WTC11 (cell line): ENCODE data around the gene P2RY12. TPM values are rescaled to one million over a fixed set of nuclear protein-coding genes. Genes with fewer than 3 reads are reported as not detected.

Experiments
- ATAC-seq: fragments of 200-7000 bp; cut with Tn5 transposase; 2 replicates; pipeline ENCODE4 v1.10.0; 2021; ENCODE audit warnings: mild to moderate bottlenecking, moderate library complexity
- CTCF ChIA-PET: fragments of 300-600 bp; sonication (Branson Sonifier 250); formaldehyde crosslinking; loops from one replicate; lab custom pipeline; 2021; ENCODE audit warnings: antibody characterized with exemption; lab: Charles Lee
- POLR2A ChIA-PET: fragments of 350-600 bp; sonication (Branson Sonifier 250); formaldehyde crosslinking; loops from one replicate; lab custom pipeline; 2021; ENCODE audit warnings: antibody characterized with exemption; lab: Charles Lee
- DNase-seq: peaks from one replicate; pipeline ENCODE4 v3.0.0; 2021; ENCODE audit warnings: low spot score
- H3K27ac Mint-ChIP-seq: 2 replicates; pipeline ENCODE4 v1.8.0; 2021; ENCODE audit warnings: mixed read lengths
- H3K27me3 Mint-ChIP-seq: 2 replicates; pipeline ENCODE4 v1.8.0; 2021; ENCODE audit warnings: low read depth, mild to moderate bottlenecking, moderate library complexity, mixed read lengths
- H3K36me3 Mint-ChIP-seq: 2 replicates; pipeline ENCODE4 v1.8.0; 2021; ENCODE audit warnings: mixed read lengths
- H3K4me1 Mint-ChIP-seq: 2 replicates; pipeline ENCODE4 v1.8.0; 2022; ENCODE audit warnings: mixed read lengths
- H3K4me3 Mint-ChIP-seq: 2 replicates; pipeline ENCODE4 v1.8.0; 2021; ENCODE audit warnings: mild to moderate bottlenecking, moderate library complexity, mixed read lengths
- H3K9me3 Mint-ChIP-seq: 2 replicates; pipeline ENCODE4 v1.8.0; 2021; ENCODE audit warnings: mixed read lengths
- CREB1 ChIP-seq: sonication (generic); formaldehyde crosslinking; IDR thresholded peaks from 2 replicates; pipeline ENCODE4 v1.8.0; 2023; ENCODE audit warnings: mild to moderate bottlenecking, missing genetic modification reagents
- FOXP1 ChIP-seq: sonication (generic); formaldehyde crosslinking; IDR thresholded peaks from 2 replicates; pipeline ENCODE4 v1.8.0; 2022; ENCODE audit warnings: missing genetic modification reagents, mild to moderate bottlenecking, moderate library complexity, borderline replicate concordance
- FOXP4 ChIP-seq: sonication (generic); formaldehyde crosslinking; IDR thresholded peaks from 2 replicates; pipeline ENCODE4 v1.8.0; 2022; ENCODE audit warnings: mild to moderate bottlenecking, missing genetic modification reagents
- GABPB1 ChIP-seq: sonication (generic); formaldehyde crosslinking; IDR thresholded peaks from 2 replicates; pipeline ENCODE4 v1.8.1; 2023; ENCODE audit warnings: mild to moderate bottlenecking, missing genetic modification reagents
- KAT7 ChIP-seq: sonication (generic); formaldehyde crosslinking; IDR thresholded peaks from 2 replicates; pipeline ENCODE4 v1.8.1; 2023; ENCODE audit warnings: missing genetic modification reagents, mild to moderate bottlenecking, borderline replicate concordance
- MLX ChIP-seq: sonication (generic); formaldehyde crosslinking; IDR thresholded peaks from 2 replicates; pipeline ENCODE4 v1.8.1; 2023; ENCODE audit warnings: mild to moderate bottlenecking, missing genetic modification reagents, moderate library complexity
- NFE2L1 ChIP-seq: sonication (generic); formaldehyde crosslinking; IDR thresholded peaks from 2 replicates; pipeline ENCODE4 v1.8.1; 2023; ENCODE audit warnings: missing genetic modification reagents
- NFYB ChIP-seq: sonication (generic); formaldehyde crosslinking; conservative IDR thresholded peaks from 2 replicates; pipeline ENCODE4 v1.8.0; 2022; ENCODE audit warnings: low read depth, missing genetic modification reagents
- RELA ChIP-seq: sonication (generic); formaldehyde crosslinking; IDR thresholded peaks from 2 replicates; pipeline ENCODE4 v1.8.1; 2022; ENCODE audit warnings: missing genetic modification reagents, mild to moderate bottlenecking, borderline replicate concordance
- TEAD1 ChIP-seq: sonication (generic); formaldehyde crosslinking; IDR thresholded peaks from 2 replicates; pipeline ENCODE4 v1.8.0; 2022; ENCODE audit warnings: mild to moderate bottlenecking, missing genetic modification reagents
- TEAD4 ChIP-seq: sonication (generic); formaldehyde crosslinking; IDR thresholded peaks from 2 replicates; pipeline ENCODE4 v1.8.0; 2022; ENCODE audit warnings: mild to moderate bottlenecking, missing genetic modification reagents
- ZNF138 ChIP-seq: sonication (generic); formaldehyde crosslinking; conservative IDR thresholded peaks from 2 replicates; pipeline ENCODE4 v1.8.1; 2022; ENCODE audit warnings: mild to moderate bottlenecking, moderate library complexity, missing genetic modification reagents
- ZNF423 ChIP-seq: fragments of 250-450 bp; sonication (Bioruptor Pico); IDR thresholded peaks from 2 replicates; pipeline ENCODE4 v2.1.2; 2022; ENCODE audit warnings: mild to moderate bottlenecking, moderate library complexity
- ZNF512 ChIP-seq: sonication (generic); formaldehyde crosslinking; IDR thresholded peaks from 2 replicates; pipeline ENCODE4 v1.8.1; 2022; ENCODE audit warnings: missing genetic modification reagents, borderline replicate concordance
- ZNF532 ChIP-seq: fragments of 250-450 bp; sonication (Bioruptor Pico); IDR thresholded peaks from 2 replicates; pipeline ENCODE4 v1.9.0; 2021; ENCODE audit warnings: mild to moderate bottlenecking, borderline replicate concordance
- total RNA-seq: library from RNA; stranded (reverse); gene quantifications from 3 replicates; pipeline ENCODE4 v1.2.3, GENCODE V29; 2021
- TF ChIP-seq, protein P1 (sequence below): sonication (generic); formaldehyde crosslinking; IDR thresholded peaks from 2 replicates; pipeline ENCODE4 v1.8.1; 2022; ENCODE audit warnings: mild to moderate bottlenecking, missing genetic modification reagents, moderate library complexity, borderline replicate concordance
- TF ChIP-seq, protein P2 (sequence below): fragments of 250-450 bp; sonication (Bioruptor Pico); conservative IDR thresholded peaks from 2 replicates; pipeline ENCODE4 v1.9.0; 2021; ENCODE audit warnings: mild to moderate bottlenecking

Gene P2RY12
- total RNA-seq, 1 experiment from 2014 or later, result not detected

- ATAC-seq (no peak), DNase-seq (no peak)
- ChIA-PET CTCF (interaction anchor here (0.9 to 1.2 kb wide), 2 partner anchors 9 to 518 kb away, joined by 3 to 5 read pairs; no protein-coding TSS in a partner anchor), POLR2A (no interaction called here)
- H3K4me1 Mint-ChIP-seq, result peaks cover 38% of the 10 kb centered on the region
- TF ChIP-seq ZNF512 (no peak), ZNF423 (CRISPR knock-in tag) (no peak), ZNF532 (no peak), FOXP4 (CRISPR knock-in tag) (no peak), NFYB (no peak), TEAD4 (no peak), CREB1 (CRISPR knock-in tag) (no peak), NFE2L1 (CRISPR knock-in tag) (no peak), KAT7 (CRISPR knock-in tag) (no peak), TEAD1 (CRISPR knock-in tag) (no peak), GABPB1 (CRISPR knock-in tag) (no peak), MLX (CRISPR knock-in tag) (no peak)
- TF ChIP-seq, protein P1, sequence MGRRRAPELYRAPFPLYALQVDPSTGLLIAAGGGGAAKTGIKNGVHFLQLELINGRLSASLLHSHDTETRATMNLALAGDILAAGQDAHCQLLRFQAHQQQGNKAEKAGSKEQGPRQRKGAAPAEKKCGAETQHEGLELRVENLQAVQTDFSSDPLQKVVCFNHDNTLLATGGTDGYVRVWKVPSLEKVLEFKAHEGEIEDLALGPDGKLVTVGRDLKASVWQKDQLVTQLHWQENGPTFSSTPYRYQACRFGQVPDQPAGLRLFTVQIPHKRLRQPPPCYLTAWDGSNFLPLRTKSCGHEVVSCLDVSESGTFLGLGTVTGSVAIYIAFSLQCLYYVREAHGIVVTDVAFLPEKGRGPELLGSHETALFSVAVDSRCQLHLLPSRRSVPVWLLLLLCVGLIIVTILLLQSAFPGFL (CRISPR knock-in tag), result no peak
- H3K27ac Mint-ChIP-seq, result no peak overlapping the region
- no peak overlapping the region for H3K4me3 Mint-ChIP-seq
- no peaks in the 10 kb centered on the region for H3K27me3 Mint-ChIP-seq
- no peaks in the 10 kb centered on the region for H3K36me3 Mint-ChIP-seq
- H3K9me3 Mint-ChIP-seq, result no peaks in the 10 kb centered on the region; the same call in 1 of the 2 replicates
Observed at GRCh38 chr3:151318991-151319390, 65.6 kb downstream of the P2RY12 start.

DNA sequence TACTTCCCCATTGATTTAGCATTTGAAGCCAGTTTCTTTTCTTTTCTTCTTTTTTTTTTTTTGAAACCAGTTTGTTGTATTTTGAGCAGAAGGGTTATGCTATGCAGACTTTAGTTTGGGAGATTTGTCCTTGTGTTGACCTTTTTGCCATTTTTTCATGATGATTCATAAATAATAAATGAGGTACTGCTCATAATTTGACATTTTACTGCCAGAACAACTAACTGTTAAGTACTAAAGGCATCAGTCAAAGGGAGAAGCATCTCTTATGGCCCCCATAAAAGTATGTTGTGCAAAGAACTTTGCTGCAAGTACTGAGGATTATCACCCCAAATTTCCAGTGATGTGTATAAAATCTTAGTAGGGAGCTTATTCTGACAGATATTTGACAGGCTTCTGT is 66.2 kb downstream of the P2RY12 start:
- ChIA-PET POLR2A (no interaction called here), CTCF (interaction anchor here (0.9 to 1.2 kb wide), 2 partner anchors 10 to 519 kb away, joined by 3 to 5 read pairs; no protein-coding TSS in a partner anchor)
- Mint-ChIP-seq H3K36me3 (no peaks in the 10 kb centered on the region), H3K27me3 (no peaks in the 10 kb centered on the region), H3K4me3 (no peak overlapping the region; the same call in 1 of the 2 replicates), H3K4me1 (peaks cover 40% of the 10 kb centered on the region), H3K9me3 (no peaks in the 10 kb centered on the region; the same call in 1 of the 2 replicates), H3K27ac (peak overlapping the region; percentile 61; the same call in 1 of the 2 replicates)
- DNase-seq, result no peak
- no peak for TF ChIP-seq GABPB1 (CRISPR knock-in tag)
- no peak for TF ChIP-seq RELA (CRISPR knock-in tag)
- TF ChIP-seq, protein P2, sequence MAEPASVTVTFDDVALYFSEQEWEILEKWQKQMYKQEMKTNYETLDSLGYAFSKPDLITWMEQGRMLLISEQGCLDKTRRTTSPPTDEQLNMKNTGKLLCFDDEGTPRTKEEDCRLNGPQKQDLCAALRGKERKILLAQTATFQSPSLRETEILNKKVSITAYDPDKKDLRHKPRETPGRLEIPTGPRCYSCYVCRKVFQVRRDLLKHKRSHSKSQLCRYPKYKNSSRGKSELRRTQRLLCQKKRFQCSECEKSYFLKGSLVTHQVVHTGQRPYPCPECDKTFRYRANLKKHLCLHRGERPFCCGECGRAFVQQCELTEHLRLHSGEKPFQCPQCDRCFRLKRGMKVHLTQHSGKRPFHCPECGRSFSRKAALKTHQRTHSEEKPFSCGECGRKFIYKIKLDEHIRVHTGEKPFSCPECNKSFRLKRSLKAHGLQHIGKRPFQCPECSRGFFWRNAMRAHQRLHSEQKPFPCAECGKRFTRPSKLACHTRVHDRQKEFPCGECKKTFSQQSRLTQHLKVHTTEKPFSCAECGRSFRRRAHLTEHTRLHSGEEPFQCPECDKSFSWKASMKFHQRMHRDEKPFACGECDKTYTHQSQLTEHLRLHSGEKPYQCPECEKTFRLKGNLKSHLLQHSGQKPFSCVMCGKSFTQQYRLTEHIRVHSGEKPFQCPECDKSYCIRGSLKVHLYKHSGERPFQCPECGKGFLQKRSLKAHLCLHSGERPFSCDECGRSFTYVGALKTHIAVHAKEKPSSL, result no peak
- no peak for TF ChIP-seq ZNF423 (CRISPR knock-in tag)
- TF ChIP-seq NFYB, result no peak
- no peak for TF ChIP-seq FOXP1 (CRISPR knock-in tag)
- no peak for TF ChIP-seq ZNF138 (CRISPR knock-in tag)
- ATAC-seq, result no peak
